ENCODE data around the gene SRP19. TPM values are rescaled to one million over a fixed set of nuclear protein-coding genes. Genes with fewer than 3 reads are reported as not detected.

SRP19 gene
- total and polyA plus RNA-seq, 2 experiments from 2014 or later = 104 to 406 TPM

- Histone ChIP-seq H3F3A (replicated peaks; ENCODE audit: low read depth) (no peaks in the 10 kb centered on the region), H4K20me1 (replicated peaks; ENCODE audit: insufficient read depth) (peaks cover 5% of the 10 kb centered on the region; the same call in 1 of the 2 replicates), H3K4me2 (no peak overlapping the region), H3K79me2 (replicated peaks; ENCODE audit: insufficient read depth) (peaks cover 36% of the 10 kb centered on the region), H3K27me3 (ENCODE audit: insufficient read depth) (no peaks in the 10 kb centered on the region), H3K36me3 (ENCODE audit: insufficient read depth) (peaks cover 12% of the 10 kb centered on the region; the same call in 1 of the 2 replicates), H3K27ac (ENCODE audit: low read depth) (no peak overlapping the region), H2AFZ (no peak overlapping the region), H3K4me3 (no peak overlapping the region), H3K4me1 (ENCODE audit: insufficient read depth) (no peaks in the 10 kb centered on the region), H3K9me2 (ENCODE audit: insufficient read depth) (no peaks in the 10 kb centered on the region)
- DNase-seq (ENCODE audit: low spot score) (no peak), ATAC-seq (no peak)
- no peak overlapping the region for H3K27ac Mint-ChIP-seq
- no peaks in the 10 kb centered on the region for H3K4me1 Mint-ChIP-seq
- TF ChIP-seq EZH2 (IDR thresholded peaks at IDR 0.05; ENCODE audit: low read depth, unreplicated experiment) = no peak
- TF ChIP-seq ZNF114 (CRISPR knock-in tag; IDR thresholded peaks at IDR 0.05) = no peak
- no peak for TF ChIP-seq POLR2AphosphoS5 (IDR thresholded peaks at IDR 0.05; ENCODE audit: low read depth)
- TF ChIP-seq REST (IDR thresholded peaks at IDR 0.05; ENCODE audit: unreplicated experiment) = no peak
- no peak for TF ChIP-seq EZH2phosphoT487 (IDR thresholded peaks at IDR 0.05; ENCODE audit: unreplicated experiment)
- no peak for TF ChIP-seq ZNF331 (CRISPR knock-in tag; IDR thresholded peaks at IDR 0.05; ENCODE audit: low read depth)
- no peak for TF ChIP-seq ETS1 (IDR thresholded peaks at IDR 0.05)
- TF ChIP-seq NANOG (IDR thresholded peaks at IDR 0.05; ENCODE audit: borderline replicate concordance) = no peak
- TF ChIP-seq CREB1 (CRISPR knock-in tag; IDR thresholded peaks at IDR 0.05; ENCODE audit: low read depth) = no peak
- TF ChIP-seq ZNF462 (CRISPR knock-in tag; IDR thresholded peaks at IDR 0.05) = no peak
- no peak for TF ChIP-seq CTCF (conservative IDR thresholded peaks at IDR 0.05; ENCODE audit: low read depth in 2 of 2)
- TF ChIP-seq STAT1 (IDR thresholded peaks at IDR 0.05; ENCODE audit: unreplicated experiment) = no peak
- no peak for TF ChIP-seq JUNB (IDR thresholded peaks at IDR 0.05; ENCODE audit: unreplicated experiment)
- H3K36me3 Mint-ChIP-seq (ENCODE audit: low read depth) = peaks cover 14% of the 10 kb centered on the region; the same call in 2 of the 3 replicates
- no peaks in the 10 kb centered on the region for H3K9me3 Mint-ChIP-seq
- H3K27me3 Mint-ChIP-seq (ENCODE audit: insufficient read depth, low read depth, poor library complexity) = peaks cover 2% of the 10 kb centered on the region
- no peak overlapping the region for H3K4me3 Mint-ChIP-seq
Measured at GRCh38 chr5:112908854-112909253, 47.8 kb downstream of the SRP19 start.

All from GM23338 (cell line).